ENCODE measurements around the gene ITGB4. TPM values are rescaled to one million over a fixed set of nuclear protein-coding genes. Genes with fewer than 3 reads are reported as not detected.
A peak's percentile ranks its signal among the peaks of the same experiment; 100 is the strongest.

The ITGB4 gene
- total RNA-seq, 1 donor from 2014 or later = not detected

DNA sequence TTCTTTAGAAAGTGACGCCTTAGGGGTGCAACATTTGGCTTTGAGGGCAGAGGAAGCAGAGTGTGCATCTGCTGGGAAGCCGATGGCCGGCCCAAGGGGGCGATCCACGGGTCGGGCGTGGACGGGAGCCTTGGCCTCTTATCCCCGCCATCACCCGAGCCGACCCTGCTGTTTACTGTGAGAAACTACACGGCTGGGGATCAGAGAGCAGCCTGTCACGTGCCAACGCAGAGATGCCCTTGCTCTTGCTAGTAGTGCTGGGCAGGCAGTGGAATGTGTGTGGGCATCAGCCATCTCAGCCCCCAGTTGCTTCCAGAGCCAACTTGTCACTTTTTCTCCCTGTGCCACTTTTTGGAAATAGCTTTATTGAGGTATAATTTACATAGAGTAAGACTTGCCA lies 26.7 kb upstream of the ITGB4 start:
- no peaks in the 10 kb centered on the region for H3K9me3 ChIP-seq (ENCODE audit: low read depth)
- Mint-ChIP-seq H3K9me3 (no peaks in the 10 kb centered on the region), H3K36me3 (peaks cover 21% of the 10 kb centered on the region), H3K27ac (peak overlapping the region; percentile 82), H3K27me3 (ENCODE audit: insufficient read depth, low read depth) (peaks cover 3% of the 10 kb centered on the region), H3K4me1 (peaks cover 43% of the 10 kb centered on the region), H3K4me3 (no peak overlapping the region)
- peak overlapping the region; percentile 90 for H3K27ac ChIP-seq
- H3K79me2 ChIP-seq (ENCODE audit: low read depth) = peaks cover 36% of the 10 kb centered on the region
- H3K36me3 ChIP-seq = no peaks in the 10 kb centered on the region
- no peaks in the 10 kb centered on the region for H3K27me3 ChIP-seq
- no peak overlapping the region for H2AFZ ChIP-seq (replicated peaks)
- H4K20me1 ChIP-seq (ENCODE audit: low read depth) = peaks cover 81% of the 10 kb centered on the region
- H3F3A ChIP-seq (ENCODE audit: low read depth) = peaks cover 31% of the 10 kb centered on the region
- H3K4me3 ChIP-seq = no peak overlapping the region
- peak overlapping the region; percentile 74 for H3K4me2 ChIP-seq
- H3K4me1 ChIP-seq = peaks cover 30% of the 10 kb centered on the region
- no peak overlapping the region for H3K9ac ChIP-seq
- DNase-seq (ENCODE audit: low spot score) = no peak
- no peak for TF ChIP-seq EZH2 (IDR thresholded peaks at IDR 0.05)
- TF ChIP-seq, protein P1, sequence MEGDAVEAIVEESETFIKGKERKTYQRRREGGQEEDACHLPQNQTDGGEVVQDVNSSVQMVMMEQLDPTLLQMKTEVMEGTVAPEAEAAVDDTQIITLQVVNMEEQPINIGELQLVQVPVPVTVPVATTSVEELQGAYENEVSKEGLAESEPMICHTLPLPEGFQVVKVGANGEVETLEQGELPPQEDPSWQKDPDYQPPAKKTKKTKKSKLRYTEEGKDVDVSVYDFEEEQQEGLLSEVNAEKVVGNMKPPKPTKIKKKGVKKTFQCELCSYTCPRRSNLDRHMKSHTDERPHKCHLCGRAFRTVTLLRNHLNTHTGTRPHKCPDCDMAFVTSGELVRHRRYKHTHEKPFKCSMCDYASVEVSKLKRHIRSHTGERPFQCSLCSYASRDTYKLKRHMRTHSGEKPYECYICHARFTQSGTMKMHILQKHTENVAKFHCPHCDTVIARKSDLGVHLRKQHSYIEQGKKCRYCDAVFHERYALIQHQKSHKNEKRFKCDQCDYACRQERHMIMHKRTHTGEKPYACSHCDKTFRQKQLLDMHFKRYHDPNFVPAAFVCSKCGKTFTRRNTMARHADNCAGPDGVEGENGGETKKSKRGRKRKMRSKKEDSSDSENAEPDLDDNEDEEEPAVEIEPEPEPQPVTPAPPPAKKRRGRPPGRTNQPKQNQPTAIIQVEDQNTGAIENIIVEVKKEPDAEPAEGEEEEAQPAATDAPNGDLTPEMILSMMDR (IDR thresholded peaks at IDR 0.05) = peak; percentile 18

DNA sequence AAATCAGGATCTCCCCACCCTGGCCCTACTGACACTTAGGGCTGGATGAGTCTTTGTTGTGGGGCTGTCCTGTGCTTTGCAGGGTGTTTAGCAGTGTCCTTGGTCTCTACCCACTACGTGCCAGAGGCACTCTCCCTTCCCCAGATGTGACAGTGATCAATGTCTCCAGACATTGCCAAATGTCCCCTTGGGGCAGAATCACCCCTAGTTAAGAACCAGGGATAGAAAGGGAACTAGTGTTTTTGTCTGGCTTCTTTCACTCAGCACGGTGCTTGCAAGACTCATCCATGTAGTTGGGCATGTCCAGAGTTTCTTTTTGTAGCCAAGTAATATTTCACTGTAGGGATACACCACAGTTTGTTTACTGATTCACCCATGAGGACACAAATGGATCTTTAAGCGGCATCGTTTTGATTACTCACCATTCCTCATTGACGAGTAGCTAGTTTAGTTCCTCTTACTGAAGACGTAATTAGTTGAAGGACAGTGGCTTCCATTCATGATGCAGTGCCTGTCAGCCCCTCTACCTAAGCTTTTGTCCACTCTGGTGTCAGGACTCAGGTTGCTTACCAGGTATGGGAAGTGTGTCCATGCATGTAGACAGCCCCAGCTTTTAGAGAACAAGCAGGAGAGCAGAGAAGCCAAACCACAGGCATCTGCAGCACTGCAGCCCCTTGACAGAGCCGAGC lies 26.0 kb upstream of the ITGB4 start:
- Histone ChIP-seq H3K27me3 (no peaks in the 10 kb centered on the region), H2AFZ (replicated peaks) (no peak overlapping the region), H3K4me3 (no peak overlapping the region), H3K4me1 (peaks cover 30% of the 10 kb centered on the region), H3K9ac (no peak overlapping the region), H3K36me3 (no peaks in the 10 kb centered on the region), H4K20me1 (ENCODE audit: low read depth) (peaks cover 73% of the 10 kb centered on the region), H3K9me3 (ENCODE audit: low read depth) (no peaks in the 10 kb centered on the region), H3K27ac (no peak overlapping the region), H3F3A (ENCODE audit: low read depth) (peaks cover 31% of the 10 kb centered on the region), H3K4me2 (no peak overlapping the region), H3K79me2 (ENCODE audit: low read depth) (peaks cover 29% of the 10 kb centered on the region)
- Mint-ChIP-seq H3K9me3 (no peaks in the 10 kb centered on the region), H3K36me3 (peaks cover 21% of the 10 kb centered on the region), H3K4me1 (peaks cover 43% of the 10 kb centered on the region), H3K27ac (peak overlapping the region; percentile 42), H3K4me3 (no peak overlapping the region), H3K27me3 (ENCODE audit: insufficient read depth, low read depth) (peaks cover 3% of the 10 kb centered on the region)
- DNase-seq (ENCODE audit: low spot score) = no peak
- TF ChIP-seq EZH2 (IDR thresholded peaks at IDR 0.05) = no peak
- TF ChIP-seq, protein P1 (IDR thresholded peaks at IDR 0.05) = no peak
- TF ChIP-seq EZH2phosphoT487 (IDR thresholded peaks at IDR 0.05) = no peak

DNA sequence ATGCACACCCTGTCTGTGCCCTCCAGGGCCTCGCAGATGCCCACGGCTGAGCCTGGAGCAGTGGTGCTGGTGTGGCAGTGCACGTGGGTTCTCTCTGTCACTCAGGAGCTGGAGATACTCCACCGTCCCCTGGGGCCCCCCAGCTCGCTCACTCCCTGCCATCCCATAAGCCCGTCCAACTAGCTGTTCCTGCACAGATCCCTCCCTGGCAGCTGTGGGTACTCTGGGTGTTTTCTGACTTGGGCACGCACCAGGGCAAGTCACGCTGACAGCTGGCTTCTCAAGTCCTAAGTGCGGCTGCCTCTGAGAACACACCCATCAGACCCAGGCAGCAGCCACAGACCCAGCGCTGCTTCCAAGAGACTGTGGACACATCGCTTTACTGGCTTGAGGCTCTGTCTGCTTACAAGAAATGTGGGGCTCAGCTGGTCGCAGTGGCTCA lies 25.4 kb upstream of the ITGB4 start:
- Histone ChIP-seq H3K4me1 (peaks cover 30% of the 10 kb centered on the region), H3F3A (ENCODE audit: low read depth) (peaks cover 31% of the 10 kb centered on the region), H3K9me3 (ENCODE audit: low read depth) (no peaks in the 10 kb centered on the region), H4K20me1 (ENCODE audit: low read depth) (peaks cover 68% of the 10 kb centered on the region), H3K4me2 (no peak overlapping the region), H3K9ac (no peak overlapping the region), H3K4me3 (no peak overlapping the region), H3K27me3 (no peaks in the 10 kb centered on the region), H3K36me3 (no peaks in the 10 kb centered on the region), H3K79me2 (ENCODE audit: low read depth) (peaks cover 23% of the 10 kb centered on the region), H3K27ac (no peak overlapping the region), H2AFZ (replicated peaks) (no peak overlapping the region)
- no peak overlapping the region for H3K4me3 Mint-ChIP-seq
- TF ChIP-seq, protein P1 (IDR thresholded peaks at IDR 0.05) = no peak
- TF ChIP-seq EZH2phosphoT487 (IDR thresholded peaks at IDR 0.05) (no peak), EZH2 (IDR thresholded peaks at IDR 0.05) (no peak)
- no peaks in the 10 kb centered on the region for H3K9me3 Mint-ChIP-seq
- H3K27me3 Mint-ChIP-seq (ENCODE audit: insufficient read depth, low read depth) = peaks cover 3% of the 10 kb centered on the region
- H3K27ac Mint-ChIP-seq = no peak overlapping the region
- DNase-seq (ENCODE audit: low spot score) = no peak
- H3K36me3 Mint-ChIP-seq = peaks cover 21% of the 10 kb centered on the region
- H3K4me1 Mint-ChIP-seq = peaks cover 42% of the 10 kb centered on the region

All from neural progenitor cell (in vitro differentiated cells).